HG03442 (cell line): ENCODE data around the gene DCAF11.

ENCODE experiments used
- ATAC-seq: cut with Tn5 transposase; IDR thresholded peaks from one replicate; pipeline ENCODE4 v1.9.1; 2021; ENCODE audit warnings: mild to moderate bottlenecking, moderate library complexity; ENCODE audit not compliant: unreplicated experiment

Gene DCAF11

DNA sequence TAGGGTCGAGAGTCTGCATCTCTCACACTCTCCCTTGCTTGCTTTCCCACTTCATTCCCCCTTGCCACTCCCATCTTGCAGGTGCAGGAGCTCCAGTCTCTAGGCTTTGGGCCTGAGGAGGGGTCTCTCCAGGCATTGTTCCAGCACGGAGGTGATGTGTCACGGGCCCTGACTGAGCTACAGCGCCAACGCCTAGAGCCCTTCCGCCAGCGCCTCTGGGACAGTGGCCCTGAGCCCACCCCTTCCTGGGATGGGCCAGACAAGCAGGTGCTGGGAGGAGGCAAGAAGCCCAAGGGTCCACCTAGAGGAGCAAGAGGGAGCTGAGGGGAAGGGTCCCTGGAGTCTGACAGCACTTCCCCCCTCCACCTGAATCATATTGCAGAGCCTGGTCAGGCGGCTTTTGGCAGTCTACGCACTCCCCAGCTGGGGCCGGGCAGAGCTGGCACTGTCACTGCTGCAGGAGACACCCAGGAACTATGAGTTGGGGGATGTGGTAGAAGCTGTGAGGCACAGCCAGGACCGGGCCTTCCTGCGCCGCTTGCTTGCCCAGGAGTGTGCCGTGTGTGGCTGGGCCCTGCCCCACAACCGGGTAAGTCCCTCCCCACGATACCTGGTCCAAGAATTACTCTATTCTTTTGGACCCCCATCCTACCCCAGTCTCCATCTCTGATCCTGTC is 37.0 kb downstream of the DCAF11 start:
- no peak for ATAC-seq

DNA sequence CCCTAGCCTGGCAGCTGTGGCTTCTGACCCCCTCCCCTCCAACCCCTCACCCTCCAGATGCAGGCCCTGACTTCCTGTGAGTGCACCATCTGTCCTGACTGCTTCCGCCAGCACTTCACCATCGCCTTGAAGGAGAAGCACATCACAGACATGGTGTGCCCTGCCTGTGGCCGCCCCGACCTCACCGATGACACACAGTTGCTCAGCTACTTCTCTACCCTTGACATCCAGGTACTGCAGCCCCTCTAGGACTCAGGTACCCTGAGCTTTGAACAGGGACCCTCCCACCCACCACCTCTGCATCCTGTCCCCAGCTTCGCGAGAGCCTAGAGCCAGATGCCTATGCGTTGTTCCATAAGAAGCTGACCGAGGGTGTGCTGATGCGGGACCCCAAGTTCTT is 40.5 kb downstream of the DCAF11 start:
- no peak for ATAC-seq

DNA sequence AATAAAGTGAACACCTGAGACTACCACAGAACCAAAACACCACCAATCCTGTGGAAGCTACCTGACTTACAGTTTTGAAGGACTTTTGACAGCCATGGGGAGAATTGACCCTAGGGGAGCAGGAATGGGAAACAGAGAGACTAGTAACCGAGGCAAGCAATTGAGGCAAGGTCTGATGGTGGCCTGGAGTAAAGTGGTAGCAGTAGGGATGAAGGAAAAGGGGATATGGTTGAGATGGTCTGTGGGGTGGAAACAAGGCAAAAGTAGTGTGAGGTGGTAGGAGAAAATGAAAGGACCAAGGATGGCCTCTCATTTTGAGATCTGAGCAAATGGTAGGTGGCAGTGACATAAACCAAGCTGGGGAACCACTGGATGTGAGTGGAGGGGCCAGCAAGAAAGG is 42.3 kb downstream of the DCAF11 start:
- ATAC-seq: no peak

DNA sequence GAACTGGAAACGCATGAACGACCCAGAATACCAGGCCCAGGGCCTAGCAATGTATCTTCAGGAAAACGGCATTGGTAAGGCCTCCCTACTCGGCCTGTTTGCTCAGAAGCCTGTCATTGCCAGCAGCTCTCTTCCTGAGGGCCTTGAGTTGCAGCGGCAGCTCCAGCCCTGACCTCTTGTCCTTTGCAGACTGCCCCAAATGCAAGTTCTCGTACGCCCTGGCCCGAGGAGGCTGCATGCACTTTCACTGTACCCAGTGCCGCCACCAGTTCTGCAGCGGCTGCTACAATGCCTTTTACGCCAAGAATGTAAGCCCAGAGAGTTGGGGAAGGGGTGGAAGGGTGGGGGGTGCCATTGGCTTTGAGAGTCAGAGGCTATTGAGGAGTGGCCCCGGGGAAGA is 42.8 kb downstream of the DCAF11 start:
- ATAC-seq: no peak

DNA sequence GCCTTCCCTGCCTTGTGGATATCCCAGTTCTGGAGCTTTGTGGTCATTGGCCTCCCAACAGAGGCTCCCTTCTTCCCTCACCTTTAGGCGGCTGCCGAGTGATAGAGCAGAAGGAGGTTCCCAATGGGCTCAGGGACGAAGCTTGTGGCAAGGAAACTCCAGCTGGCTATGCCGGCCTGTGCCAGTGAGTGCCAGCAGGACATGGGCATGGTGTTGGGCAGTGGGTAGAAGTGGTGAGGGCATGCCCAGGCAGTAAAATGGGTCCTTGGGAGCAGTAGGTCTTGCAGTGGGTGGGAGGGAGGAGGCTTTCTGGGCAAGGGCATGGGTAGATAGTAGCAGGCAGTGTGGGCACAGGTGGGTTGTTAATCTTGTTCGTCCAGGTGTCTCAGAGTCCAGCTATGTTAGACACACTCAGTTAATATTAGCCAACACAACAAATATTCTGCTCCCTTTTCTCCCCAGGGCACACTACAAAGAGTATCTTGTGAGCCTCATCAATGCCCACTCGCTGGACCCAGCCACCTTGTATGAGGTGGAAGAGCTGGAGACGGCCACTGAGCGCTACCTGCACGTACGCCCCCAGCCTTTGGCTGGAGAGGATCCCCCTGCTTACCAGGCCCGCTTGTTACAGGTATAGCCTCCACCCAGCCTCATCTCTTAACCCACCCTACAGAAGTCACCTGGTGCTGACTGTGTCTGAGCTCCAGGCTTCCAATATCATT is 45.4 kb downstream of the DCAF11 start:
- ATAC-seq: no peak

DNA sequence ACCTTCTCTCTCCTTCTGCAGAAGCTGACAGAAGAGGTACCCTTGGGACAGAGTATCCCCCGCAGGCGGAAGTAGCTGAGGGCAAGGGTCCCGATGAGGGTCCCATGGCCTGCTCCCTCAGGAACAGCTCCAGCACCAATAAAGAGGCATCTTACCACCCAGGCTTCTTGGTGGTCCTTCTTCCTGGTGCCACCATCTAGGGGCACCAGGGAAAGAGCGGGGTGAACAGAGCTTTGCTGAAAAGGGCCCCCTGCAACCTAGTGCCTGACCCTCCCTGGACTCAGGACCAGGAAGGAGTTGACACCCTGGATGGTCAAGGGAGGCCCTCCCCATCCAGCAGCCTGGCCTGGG is 45.9 kb downstream of the DCAF11 start:
- ATAC-seq: no peak

DNA sequence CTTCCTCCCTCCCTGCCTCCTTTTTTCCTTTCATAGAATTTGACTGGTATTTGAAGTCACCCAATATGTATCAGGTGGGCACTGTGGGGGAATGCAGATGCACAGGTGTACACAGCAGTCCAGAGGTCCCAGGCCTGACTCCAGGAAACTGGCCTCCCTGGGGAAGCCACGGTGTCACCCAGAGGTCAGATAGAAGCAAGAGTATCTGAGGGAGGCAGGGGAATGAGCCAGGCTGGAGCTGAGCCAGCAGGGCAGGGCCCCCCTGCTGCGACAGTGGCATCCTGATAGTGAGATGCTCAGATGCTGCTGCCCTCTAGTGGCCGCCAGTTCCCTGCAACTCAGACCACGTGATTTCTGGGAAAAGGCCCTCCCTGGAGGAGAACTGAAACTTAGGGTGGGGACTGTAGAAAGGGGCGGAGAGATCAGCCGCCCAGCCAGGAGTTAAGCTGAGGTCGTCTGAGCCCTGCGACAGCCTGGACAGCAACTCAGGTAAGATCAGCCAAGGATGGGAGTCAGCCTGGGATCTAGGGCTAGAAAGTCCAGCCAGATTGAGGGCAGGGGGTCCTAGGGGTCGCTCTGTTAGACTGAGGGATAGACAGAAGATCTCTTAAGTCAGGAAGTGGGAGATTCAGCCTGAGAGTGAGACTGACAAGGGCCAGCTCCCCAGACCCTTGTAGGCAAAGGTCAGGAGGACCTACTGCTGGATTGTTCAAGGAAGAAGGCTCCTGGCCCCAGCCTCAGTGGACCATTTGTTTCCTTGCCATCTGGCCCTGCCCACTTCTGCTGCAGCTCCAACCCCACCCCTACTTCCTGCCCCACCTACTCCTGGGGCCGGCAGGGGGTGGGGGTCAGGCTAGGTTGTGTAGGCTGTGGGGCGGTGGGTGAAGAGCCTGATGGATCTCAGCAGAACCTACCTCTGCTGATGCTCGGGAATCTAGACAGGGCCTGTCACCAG is 46.5 kb downstream of the DCAF11 start, which contains the start of gene IRF9:
TSS of gene IRF9 (plus strand) at position 416 of the 955 bp plus-strand sequence. CDS start 880 bp downstream, outside the sequence.
- peak; percentile 79 for ATAC-seq

DNA sequence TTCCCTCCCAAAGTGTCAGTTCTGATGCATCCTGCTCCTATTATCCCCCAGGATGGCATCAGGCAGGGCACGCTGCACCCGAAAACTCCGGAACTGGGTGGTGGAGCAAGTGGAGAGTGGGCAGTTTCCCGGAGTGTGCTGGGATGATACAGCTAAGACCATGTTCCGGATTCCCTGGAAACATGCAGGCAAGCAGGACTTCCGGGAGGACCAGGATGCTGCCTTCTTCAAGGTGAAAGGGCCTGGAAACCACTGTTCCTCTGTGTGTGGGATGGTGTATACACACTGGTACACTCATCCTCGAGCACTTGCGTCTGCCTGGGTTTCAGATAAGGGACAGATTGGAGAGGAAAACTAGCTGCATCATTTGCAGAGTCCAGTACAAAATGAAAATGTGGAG is 47.5 kb downstream of the DCAF11 start:
- ATAC-seq: no peak

DNA sequence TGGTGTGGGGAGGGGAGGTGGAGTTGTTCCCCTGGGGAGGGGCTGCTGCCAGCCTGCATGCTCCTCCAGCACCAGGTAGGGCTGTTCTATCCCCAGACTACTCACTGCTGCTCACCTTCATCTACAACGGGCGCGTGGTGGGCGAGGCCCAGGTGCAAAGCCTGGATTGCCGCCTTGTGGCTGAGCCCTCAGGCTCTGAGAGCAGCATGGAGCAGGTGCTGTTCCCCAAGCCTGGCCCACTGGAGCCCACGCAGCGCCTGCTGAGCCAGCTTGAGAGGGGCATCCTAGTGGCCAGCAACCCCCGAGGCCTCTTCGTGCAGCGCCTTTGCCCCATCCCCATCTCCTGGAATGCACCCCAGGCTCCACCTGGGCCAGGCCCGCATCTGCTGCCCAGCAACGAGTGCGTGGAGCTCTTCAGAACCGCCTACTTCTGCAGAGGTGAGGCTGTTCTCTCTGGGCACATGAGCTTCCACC is 50.0 kb downstream of the DCAF11 start:
- ATAC-seq: no peak

DNA sequence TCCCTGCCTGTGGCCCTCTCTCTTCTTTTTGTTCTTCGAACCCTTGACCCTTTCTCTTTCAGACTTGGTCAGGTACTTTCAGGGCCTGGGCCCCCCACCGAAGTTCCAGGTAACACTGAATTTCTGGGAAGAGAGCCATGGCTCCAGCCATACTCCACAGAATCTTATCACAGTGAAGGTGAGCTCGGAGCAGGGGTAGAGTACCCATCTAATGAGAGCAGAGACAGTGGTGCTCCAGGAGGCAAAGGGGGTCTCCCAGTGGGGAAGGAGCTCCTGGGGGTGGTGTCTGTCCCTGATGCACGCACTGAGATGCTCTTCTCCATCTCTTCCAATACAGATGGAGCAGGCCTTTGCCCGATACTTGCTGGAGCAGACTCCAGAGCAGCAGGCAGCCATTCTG is 51.2 kb downstream of the DCAF11 start:
- no peak for ATAC-seq

DNA sequence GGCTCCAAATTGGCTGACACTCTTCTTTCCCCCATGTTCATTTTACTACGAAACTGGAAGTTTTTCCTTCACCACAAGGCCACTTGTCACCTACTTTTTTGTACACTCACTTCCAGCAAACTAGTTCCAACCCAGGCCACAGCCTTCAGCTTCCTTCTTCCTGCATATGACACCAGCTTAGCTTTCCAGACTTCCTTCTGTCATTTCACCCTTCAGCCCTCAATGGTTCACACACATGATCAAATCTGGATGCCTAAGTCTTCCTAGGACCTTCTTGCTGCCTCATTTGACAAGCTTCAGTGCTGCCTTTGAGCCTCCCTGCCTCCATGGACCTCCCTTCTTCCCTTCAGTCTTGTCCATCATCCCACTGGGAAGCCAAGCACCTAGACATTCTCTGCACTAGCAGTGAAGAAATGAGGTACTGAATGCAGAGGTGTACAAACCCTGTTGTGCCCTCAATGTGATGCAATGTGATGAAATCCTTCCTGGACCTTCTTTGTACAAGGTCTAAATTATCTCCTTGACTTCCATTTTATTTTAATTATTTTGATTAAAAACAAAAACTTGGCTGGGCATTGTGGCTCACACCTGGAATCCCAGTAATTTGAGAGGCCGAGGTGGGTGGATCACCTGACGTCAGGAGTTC is 53.0 kb downstream of the DCAF11 start:
- ATAC-seq: no peak

DNA sequence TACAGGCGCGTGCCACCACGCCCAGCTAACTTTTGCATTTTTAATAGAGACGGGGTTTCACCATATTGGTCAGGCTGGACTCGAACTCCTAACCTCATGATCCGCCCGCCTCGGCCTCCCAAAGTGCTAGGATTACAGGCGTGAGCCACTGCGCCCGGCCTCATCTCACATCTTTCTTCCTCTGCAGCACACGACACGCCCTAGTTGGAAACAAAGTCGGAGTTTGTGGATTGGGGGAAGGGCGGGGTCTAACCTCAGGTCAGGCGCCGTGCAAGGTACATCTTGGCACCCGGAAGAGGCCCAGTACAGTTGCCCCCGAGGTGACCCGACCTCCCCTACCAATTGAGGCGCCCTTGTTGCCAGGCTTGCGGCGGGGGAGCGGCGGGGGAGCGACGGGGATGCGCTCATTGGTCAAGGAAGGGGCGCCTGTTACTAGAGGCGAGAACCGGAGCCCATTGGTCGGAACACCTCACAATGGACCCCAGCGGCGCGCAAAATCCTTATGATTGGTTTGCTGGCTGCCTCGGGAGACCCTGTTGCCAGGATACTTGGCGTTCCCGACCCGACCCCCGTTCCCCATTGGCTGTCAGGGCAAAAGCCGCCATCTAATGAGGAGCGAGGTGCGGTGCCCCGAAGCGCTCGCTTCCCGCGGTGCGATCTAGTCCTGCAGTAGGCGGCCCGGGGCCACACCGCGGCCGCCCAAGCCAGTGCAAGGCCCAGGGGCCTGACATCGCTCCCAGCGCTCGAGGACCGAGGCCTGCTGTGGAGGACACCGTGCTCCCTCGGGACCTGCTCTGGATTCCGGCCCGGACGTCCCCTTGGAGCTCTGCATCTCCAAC is 57.1 kb downstream of the DCAF11 start, which contains the start of gene REC8:
TSS of gene REC8 (plus strand) at position 659 of the 839 bp plus-strand sequence. CDS start 473 bp downstream, outside the sequence.
- peak; percentile 84 for ATAC-seq

DNA sequence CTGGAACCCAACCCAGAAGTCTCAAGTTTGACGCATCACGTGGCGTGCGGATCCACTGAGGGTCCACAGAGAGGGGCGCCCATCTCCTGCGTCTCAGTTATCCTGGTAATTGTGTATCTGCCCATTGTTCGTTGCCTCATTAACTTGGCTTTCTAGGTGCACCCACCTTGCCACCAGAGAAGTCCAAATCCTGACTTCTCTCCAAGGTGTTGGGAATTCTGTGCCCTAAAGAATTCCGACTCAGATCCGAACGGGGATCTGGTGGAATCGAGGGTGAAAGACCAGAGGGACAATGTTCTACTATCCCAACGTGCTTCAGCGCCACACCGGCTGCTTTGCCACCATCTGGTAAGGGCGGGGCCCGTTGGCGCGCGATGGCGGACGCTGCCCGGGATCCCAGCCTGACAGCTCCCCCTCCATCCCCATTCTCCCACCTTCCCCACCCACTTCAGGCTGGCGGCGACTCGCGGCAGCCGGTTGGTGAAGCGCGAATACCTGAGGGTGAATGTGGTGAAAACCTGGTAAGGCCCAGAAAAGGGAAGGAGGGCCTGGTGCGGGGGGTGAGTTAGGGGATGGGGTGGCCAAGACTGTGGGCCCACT is 57.8 kb downstream of the DCAF11 start:
- ATAC-seq: no peak

DNA sequence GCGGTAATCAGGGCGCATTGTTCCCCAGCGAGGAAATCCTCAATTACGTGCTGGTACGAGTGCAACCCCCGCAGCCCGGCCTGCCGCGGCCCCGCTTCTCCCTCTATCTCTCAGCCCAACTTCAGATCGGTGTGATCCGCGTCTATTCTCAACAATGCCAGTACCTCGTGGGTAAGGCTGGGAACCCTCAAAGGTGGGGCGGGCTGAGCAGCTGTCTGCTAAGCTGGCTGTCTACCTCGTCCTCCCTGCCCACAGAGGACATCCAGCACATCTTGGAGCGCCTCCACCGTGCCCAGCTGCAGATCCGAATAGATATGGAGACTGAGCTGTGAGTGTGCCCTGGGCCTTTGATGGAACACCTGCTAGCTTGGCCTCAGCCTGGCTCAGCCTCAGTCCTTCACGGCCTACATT is 58.3 kb downstream of the DCAF11 start:
- ATAC-seq: no peak
